ENCODE results near the gene TAF11L3.
"Not testable (repeated sequence)": the region's sequence is repeated elsewhere in the genome, so short reads cannot be mapped to it uniquely, and the experiment has no call there.

- TF ChIP-seq POLR2A (IDR thresholded peaks at IDR 0.05; ENCODE audit: low read length); GATA1 (IDR thresholded peaks at IDR 0.05; ENCODE audit: low read depth, low read length): not testable (repeated sequence)
These were observed 31.5 kb upstream of the TAF11L3 start for GRCh38 chr5:17486464-17487173.

Data from erythroblast (primary cell).